ENCODE data around the gene TM4SF18. TPM values are rescaled to one million over a fixed set of nuclear protein-coding genes. Genes with fewer than 3 reads are reported as not detected.

Gene TM4SF18
- total RNA-seq, 4 donors from 2014 or later, result 4.1 to 13.6 (median 5.9) TPM

DNA sequence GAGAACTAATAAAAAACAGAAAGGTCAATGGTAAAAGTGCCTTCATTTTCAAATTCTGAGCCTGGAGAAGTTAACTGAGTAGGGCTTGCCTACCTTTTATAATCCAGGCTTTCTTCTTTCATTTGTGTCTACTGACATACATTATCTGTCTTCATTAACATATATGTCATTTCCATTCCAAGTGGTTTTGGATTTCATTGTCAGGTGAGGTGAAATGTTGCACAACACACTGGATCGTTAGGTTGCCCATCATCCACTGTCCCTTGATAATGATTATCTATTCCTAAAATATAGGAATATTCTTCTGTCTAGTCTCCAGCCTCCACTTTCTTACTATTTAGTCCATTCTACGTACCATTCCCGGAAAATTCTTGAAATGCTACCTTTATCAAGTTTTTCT is 56.8 kb downstream of the TM4SF18 start:
- TF ChIP-seq POLR2A (IDR thresholded peaks at IDR 0.05), result no peak
- TF ChIP-seq, protein P1, sequence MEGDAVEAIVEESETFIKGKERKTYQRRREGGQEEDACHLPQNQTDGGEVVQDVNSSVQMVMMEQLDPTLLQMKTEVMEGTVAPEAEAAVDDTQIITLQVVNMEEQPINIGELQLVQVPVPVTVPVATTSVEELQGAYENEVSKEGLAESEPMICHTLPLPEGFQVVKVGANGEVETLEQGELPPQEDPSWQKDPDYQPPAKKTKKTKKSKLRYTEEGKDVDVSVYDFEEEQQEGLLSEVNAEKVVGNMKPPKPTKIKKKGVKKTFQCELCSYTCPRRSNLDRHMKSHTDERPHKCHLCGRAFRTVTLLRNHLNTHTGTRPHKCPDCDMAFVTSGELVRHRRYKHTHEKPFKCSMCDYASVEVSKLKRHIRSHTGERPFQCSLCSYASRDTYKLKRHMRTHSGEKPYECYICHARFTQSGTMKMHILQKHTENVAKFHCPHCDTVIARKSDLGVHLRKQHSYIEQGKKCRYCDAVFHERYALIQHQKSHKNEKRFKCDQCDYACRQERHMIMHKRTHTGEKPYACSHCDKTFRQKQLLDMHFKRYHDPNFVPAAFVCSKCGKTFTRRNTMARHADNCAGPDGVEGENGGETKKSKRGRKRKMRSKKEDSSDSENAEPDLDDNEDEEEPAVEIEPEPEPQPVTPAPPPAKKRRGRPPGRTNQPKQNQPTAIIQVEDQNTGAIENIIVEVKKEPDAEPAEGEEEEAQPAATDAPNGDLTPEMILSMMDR (IDR thresholded peaks at IDR 0.05 in 4 of 5, conservative IDR thresholded peaks at IDR 0.05 in 1 of 5), result no peak
- Histone ChIP-seq H3K27ac (no peak overlapping the region), H3K36me3 (no peaks in the 10 kb centered on the region), H3K4me1 (peaks cover 0 to 5% of the 10 kb centered on the region in 2 donors), H3K27me3 (no peaks in the 10 kb centered on the region), H3K4me3 (no peak overlapping the region), H3K9me3 (no peaks in the 10 kb centered on the region)
- intact Hi-C loops (cut with DNase I; ENCODE audit: low total_unique reads) (no loop called here), in situ Hi-C loops (cut with MboI; ENCODE audit: low sequenced_read_pairs in 4 of 4) (loop anchor here (5.0 to 10.0 kb wide), 4 partner anchors 159 to 412 kb away; partner anchors contain the start of gene CPA3 (in 2 of the 4))
- no peak for ATAC-seq
- no peak for DNase-seq

DNA sequence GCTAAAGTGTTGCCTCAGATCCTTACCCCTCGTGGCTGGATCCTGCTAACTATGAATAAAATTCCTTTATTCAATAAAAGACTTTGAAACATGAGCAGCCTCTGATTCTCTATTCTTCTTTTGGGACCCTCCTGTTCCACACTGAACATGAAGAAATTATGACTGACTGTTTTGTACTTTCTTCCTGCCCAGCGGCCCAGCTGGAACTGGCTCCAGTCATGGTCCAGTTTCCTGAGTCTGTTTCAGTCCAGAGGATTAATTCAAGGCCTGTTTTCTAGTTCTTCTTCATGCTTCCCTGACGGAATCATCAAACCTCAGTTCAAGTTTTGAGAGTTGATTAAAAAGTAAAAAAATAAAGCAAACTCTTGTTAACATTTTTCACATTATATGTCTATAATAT is 59.2 kb downstream of the TM4SF18 start:
- Histone ChIP-seq H3K36me3 (no peaks in the 10 kb centered on the region), H3K4me3 (no peak overlapping the region), H3K9me3 (no peaks in the 10 kb centered on the region), H3K27ac (peak overlapping the region; percentile 20 to 51 (median 32)), H3K4me1 (peaks cover 0 to 5% of the 10 kb centered on the region in 2 donors), H3K27me3 (no peaks in the 10 kb centered on the region)
- intact Hi-C loops (cut with DNase I; ENCODE audit: low total_unique reads), result no loop called here
- DNase-seq (no peak), ATAC-seq (no peak)
- TF ChIP-seq, protein P1 (IDR thresholded peaks at IDR 0.05 in 4 of 5, conservative IDR thresholded peaks at IDR 0.05 in 1 of 5), result no peak
- TF ChIP-seq POLR2A (IDR thresholded peaks at IDR 0.05), result no peak
- in situ Hi-C loops (cut with MboI; ENCODE audit: low sequenced_read_pairs in 4 of 4), result loop anchor here (5.0 to 10.0 kb wide), 6 partner anchors 152 to 409 kb away; partner anchors contain the start of gene CPA3 (in 2 of the 4)

DNA sequence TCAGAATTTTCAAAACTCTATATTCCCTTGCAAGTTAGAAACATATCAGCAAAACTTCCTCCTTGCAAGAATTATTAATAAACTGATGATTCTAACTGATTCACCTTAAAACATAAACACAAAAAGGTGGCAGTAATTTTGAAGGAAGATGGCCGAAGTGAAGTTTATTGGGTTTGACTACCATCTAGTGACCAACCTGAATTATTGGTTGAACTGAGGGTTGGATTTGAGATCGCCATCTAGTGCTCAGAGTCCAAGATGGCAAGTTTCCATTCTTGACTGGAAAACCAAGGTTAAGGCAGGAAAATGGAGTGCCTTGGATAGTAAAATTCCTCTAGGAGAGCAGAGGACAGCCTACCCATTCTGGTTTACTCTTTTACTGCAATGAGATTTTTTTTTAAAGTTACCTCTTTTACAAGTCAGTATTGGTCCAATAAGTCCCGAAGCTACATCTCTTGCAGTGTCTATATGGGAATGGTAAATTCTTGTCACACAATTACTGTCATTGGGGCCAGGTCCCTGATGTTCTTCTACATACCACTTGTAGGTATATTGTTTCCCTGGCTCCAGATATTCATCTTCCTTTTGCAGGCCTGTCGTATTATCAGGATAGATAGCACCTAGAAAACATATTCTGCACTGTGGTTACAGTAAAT is 60.2 kb downstream of the TM4SF18 start:
- in situ Hi-C loops (cut with MboI; ENCODE audit: low sequenced_read_pairs in 4 of 4), result loop anchor here (5.0 to 10.0 kb wide), 6 partner anchors 151 to 408 kb away; partner anchors contain the start of gene CPA3 (in 2 of the 4)
- Histone ChIP-seq H3K4me3 (no peak overlapping the region), H3K4me1 (peaks cover 0 to 5% of the 10 kb centered on the region in 2 donors), H3K27ac (peak overlapping the region in 2 of 4 donors; percentile 23 to 51), H3K27me3 (no peaks in the 10 kb centered on the region), H3K36me3 (no peaks in the 10 kb centered on the region), H3K9me3 (no peaks in the 10 kb centered on the region)
- DNase-seq (peak in 1 of 2 donors; percentile 20), ATAC-seq (peak; percentile 95 to 96)
- no peak for TF ChIP-seq POLR2A (IDR thresholded peaks at IDR 0.05)
- TF ChIP-seq, protein P1 (IDR thresholded peaks at IDR 0.05 in 4 of 5, conservative IDR thresholded peaks at IDR 0.05 in 1 of 5), result peak; percentile 77 to 96 (median 89)
- intact Hi-C loops (cut with DNase I; ENCODE audit: low total_unique reads), result loop anchor here (1.0 kb wide), 3 partner anchors 153 to 412 kb away; no protein-coding TSS in a partner anchor

DNA sequence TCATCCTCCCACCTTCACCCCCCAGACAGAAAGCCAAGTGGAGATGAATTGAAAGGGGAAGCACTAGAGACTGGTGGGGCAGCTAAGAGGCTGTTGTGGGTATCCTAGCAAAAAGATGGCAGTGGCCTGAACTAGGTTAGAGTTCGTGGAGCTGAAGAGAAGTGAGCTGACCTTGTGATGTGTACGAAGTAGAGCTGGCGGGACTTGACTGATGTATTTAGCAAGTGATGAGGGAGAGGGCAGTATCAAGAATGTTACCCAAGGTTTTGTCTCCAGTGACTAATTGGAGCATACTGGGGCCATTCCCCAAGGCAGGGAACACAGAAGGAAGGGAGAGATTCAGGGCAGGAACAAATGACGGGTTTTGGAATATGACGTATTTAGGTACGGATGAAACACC is 61.8 kb downstream of the TM4SF18 start:
- no peaks in the 10 kb centered on the region for H3K9me3 ChIP-seq
- intact Hi-C loops (cut with DNase I; ENCODE audit: low total_unique reads) (no loop called here), in situ Hi-C loops (cut with MboI; ENCODE audit: low sequenced_read_pairs in 4 of 4) (loop anchor here (5.0 to 10.0 kb wide), 6 partner anchors 149 to 407 kb away; partner anchors contain the start of gene CPA3 (in 2 of the 4))
- no peak overlapping the region for H3K4me3 ChIP-seq
- H3K27ac ChIP-seq, result no peak overlapping the region
- DNase-seq (no peak), ATAC-seq (no peak)
- peaks cover 0 to 5% of the 10 kb centered on the region in 2 donors for H3K4me1 ChIP-seq
- no peak for TF ChIP-seq POLR2A (IDR thresholded peaks at IDR 0.05)
- TF ChIP-seq, protein P1 (IDR thresholded peaks at IDR 0.05 in 4 of 5, conservative IDR thresholded peaks at IDR 0.05 in 1 of 5), result no peak
- H3K36me3 ChIP-seq, result no peaks in the 10 kb centered on the region
- H3K27me3 ChIP-seq, result no peaks in the 10 kb centered on the region

Measured in gastrocnemius medialis (tissue), 4 donors.